HS-27A (cell line): Measurements from ENCODE around the gene RBPMS2.
"Not testable (repeated sequence)": the region's sequence is repeated elsewhere in the genome, so short reads cannot be mapped to it uniquely, and the experiment has no call there.

ENCODE experiments used
- DNase-seq: peaks from one replicate; pipeline ENCODE4 v3.0.0-alpha.2; 2012; ENCODE audit warnings: low read depth, missing footprints

Gene RBPMS2

DNA sequence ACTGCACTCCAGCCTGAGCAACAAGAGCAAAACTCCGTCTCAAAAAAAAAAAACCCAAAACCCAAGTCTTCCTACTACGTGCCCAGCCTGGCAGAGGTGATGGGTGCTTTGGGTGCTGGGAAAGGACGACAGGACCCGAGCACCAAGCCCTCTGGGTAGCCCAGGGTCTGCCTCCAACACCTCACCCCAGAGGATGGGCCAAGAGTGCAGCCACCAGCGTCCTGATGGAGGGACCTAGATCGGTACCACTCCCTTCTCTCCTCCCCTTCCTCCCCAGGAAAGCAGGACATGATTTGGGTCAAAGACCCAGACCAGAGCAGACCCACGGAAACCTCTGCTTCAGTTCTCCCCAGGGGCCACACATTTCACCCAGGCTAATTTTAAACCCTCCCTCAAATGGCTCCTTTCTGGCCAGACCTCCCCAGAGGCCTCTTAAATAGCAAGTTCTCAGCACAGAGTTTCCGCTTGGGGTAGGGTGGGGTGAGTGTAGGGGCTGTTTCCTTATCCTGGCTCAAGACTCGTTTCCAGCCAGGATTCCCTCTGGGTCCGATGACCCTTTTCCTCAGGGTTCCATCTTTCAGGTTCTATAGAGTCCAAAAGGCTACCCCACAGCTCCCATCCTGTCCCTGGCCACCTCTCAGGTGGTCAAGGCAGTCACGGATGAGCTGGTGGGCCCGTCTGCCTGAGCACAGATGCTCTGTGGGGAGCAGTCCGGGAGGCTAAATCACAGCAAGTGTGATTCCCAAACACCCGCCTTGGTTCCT is 20.5 kb downstream of the RBPMS2 start:
- DNase-seq: no peak

DNA sequence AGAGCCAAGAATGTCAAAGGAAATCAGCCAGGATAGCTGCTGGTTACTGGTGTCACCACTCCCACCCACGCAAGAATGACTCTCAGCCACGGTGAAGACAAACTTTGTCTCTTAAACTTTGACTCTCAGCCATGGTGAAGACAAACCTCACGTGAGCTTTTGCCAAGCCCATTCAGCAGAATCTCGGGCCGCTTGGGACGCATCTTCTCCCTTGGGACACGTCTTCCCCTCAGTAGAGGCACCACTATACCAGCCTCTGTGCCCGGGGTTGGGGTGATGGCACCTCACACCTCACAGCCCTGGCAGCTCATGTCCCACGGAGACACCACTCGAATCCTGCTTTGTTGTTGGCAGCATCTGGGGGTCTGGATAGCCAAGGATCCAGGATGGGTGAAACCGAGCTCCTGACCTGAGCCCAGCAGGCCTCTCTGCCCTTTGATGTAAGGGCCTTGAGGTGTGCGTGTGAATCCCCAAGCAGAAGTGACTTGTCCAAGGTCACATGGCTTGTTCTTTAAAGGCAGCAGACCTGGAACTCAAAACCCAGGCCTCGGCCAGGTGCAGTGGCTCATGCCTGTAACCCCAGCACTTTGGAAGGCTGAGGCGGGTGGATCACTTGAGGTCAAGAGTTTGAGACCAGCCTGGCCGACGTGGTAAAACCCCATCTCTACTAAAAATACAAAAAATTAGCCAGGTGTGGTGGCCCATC is 21.8 kb downstream of the RBPMS2 start:
- DNase-seq: no peak

GRCh38 chr15:64751464-64751863 is 23.9 kb downstream of the RBPMS2 start:
- no peak for DNase-seq

GRCh38 chr15:64749999-64750657 is 25.3 kb downstream of the RBPMS2 start:
- no peak for DNase-seq

- DNase-seq: no peak
Observed at GRCh38 chr15:64749167-64749566, 26.2 kb downstream of the RBPMS2 start.

DNA sequence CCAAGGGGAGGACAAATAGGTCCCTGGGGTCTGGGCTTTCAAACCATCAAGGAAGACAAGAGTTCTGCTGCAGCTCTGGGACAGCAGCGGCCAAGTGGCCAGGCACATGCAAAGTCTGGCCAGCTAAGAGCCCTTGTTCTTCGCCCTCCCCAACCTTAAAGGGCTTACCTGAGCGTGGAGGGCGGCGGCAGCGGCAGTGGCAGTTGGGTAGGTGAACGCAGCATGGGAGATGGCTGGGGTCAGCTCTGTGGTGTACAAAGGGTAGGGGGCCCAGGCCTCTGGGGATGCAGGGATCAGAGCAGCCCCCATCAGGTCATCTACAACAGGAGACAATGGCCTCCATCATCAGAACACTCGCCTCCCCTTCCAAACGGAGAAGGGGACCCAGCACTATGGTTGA is 27.1 kb downstream of the RBPMS2 start:
- DNase-seq: no peak

- no peak for DNase-seq
Observed at GRCh38 chr15:64747578-64747977, 27.8 kb downstream of the RBPMS2 start.

DNA sequence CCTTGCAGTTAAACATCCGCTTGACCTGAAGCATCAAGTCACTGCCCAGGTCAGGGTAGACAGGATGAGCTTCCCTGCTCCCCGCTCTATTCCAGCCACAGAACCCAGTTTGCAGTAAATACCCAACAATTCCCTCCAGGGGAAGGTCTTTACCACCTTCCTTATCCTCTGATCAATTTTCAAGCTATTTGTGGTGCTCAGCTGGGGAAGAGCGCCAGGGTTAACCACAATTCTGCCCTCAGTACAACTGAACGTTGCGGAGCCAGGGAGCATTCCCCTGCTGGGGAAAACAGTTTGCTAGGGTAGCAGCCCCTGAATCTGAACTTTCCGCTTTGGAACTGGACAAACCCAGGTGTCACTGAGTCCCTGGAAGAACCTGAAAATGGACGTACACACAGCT is 28.5 kb downstream of the RBPMS2 start:
- DNase-seq: no peak

- DNase-seq: no peak
Observed at GRCh38 chr15:64746356-64746755, 29.0 kb downstream of the RBPMS2 start.

- DNase-seq: no peak
Observed at GRCh38 chr15:64743691-64744090, 31.7 kb downstream of the RBPMS2 start.

DNA sequence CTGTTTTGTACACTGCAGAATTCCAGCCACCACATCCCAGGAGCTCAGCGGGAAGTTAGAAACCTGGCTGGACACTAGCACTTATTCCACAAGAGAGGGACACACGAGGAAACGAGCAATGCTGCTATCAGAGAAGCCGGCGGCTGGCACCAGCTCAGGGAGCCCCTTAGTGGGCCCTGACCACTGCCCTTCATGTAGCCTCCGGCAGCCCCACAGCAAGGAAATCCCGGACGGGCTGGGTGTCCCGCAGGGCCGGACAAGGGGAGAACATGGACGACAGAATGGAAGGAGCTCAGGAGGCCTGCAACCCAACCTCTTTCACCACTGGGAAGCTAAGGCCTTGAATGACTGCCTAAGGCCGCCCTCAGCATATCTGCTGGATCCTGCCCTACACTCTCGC is 32.5 kb downstream of the RBPMS2 start:
- no peak for DNase-seq

DNA sequence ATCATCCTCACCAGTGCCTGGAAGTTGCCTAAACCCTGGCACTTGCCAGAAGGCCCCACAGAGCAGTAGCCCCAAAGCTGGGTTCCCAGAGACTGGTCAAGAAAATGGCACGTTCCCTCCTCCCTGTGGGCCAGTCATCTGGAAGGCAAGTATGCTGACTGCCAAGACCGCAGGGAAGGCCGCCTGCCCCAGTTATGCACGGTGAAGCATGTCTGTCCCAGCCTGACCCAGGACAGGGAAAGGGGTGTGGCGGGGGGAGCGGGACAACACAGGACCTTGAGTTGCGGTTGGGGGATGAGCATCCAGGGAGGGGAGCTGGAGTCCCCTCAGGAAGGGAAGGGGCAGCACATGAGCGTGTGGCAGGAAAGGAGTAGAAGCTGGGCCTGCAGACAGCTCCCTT is 33.0 kb downstream of the RBPMS2 start:
- no peak for DNase-seq

- DNase-seq: not testable (repeated sequence)
Observed at GRCh38 chr15:64741708-64742107, 33.7 kb downstream of the RBPMS2 start.

GRCh38 chr15:64740311-64741170 is 34.8 kb downstream of the RBPMS2 start:
- DNase-seq: no peak

GRCh38 chr15:64739577-64740143 is 35.7 kb downstream of the RBPMS2 start:
- DNase-seq: no peak

GRCh38 chr15:64739156-64739555 is 36.2 kb downstream of the RBPMS2 start:
- no peak for DNase-seq

DNA sequence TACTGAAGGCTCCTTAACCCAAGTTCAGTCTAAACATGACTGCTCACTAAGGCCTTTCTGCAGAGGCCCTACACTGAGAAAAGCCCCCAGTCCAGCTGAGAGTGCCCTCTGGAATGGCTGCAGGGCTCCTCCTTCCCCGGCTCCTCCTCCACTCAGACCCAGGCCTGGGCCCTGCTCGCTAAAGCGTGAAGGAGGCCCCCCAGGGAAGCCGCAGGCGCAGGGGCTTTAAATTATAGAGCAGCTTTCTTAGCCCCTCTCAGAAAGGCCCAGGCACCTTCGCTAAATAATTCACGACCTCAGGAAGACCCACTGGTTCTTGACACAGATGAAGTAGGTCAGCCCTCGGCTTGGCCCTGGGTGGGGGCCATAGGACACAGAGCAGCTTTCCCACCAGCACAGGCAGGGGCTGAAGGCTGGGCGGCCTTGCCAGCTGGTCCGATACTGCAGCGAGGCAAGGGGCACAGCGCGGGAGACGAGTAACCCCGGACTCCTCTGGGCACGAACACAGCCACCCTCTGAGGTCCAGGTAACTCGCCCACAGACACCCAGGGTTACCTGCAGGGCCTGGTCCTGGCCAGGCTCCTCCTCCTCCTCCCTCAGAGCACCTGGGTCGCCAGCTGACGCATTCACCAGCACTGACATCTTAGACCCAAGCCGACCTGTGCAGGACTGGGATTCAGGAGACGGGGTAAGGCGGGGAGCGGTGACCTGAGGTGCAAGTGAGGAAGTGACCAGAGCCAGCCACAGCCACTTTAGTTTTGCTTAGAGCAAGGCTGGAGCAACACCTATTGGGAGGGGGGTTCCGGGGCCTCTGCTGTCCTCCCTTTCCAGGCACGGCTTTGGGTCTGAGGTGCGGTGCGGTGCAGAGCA is 36.9 kb downstream of the RBPMS2 start:
- no peak for DNase-seq

DNA sequence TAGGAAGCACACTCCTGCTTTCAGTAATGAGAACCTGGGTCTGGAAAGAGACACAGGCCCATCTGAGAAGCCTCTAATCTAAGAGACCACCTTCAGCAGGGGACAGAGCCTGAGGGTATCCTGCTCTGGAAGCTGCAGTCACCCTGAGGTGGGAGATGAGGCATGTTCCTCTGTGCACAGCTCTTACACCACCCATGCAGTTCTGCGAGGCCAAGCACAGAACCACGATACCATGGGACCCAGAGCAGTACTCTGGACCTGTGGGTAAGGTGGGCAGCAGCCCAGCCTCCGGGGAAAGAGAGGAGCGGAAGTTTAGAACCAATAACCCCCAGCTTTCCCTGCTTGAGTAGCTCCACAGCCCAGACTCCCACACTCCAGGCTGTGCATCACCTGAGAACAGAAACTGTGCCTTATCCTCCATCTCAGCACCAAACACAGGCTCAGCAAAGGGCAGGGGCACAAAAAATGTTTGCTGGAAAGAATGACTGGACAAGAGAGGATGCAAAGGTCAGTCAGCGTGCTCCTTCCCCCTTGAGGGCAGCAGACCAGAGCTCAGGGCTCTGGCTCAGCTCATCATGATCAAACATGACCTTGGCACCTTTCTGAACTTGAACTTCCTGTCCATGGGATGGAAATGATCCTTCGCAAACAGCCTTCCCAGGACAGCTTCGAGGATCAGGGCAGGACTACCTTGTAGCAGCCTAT is 43.1 kb downstream of the RBPMS2 start:
- DNase-seq: no peak

DNA sequence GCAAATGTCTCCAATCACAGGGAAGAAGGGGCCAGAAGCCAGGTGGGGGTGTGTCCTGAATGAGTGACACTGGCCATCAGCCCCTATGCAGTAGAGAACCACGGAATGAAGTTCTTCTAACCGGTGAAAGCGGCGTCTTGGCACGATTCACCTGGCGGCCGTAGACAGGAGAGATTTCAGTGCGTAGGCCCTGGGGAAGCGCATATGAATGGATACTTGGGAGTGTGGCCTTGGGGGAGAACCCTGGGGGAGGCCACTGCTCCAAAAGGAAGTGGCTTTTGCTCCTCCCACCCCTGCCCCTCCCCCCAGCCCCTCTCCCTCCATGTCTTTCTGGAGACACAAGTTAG is 43.6 kb downstream of the RBPMS2 start:
- no peak for DNase-seq
